Keratinocyte (primary cell): ENCODE results near the gene TPM1. TPM values are rescaled to one million over a fixed set of nuclear protein-coding genes. Genes with fewer than 3 reads are reported as not detected.

Source experiments
- DNase-seq: peaks from one replicate; pipeline ENCODE4 v3.0.0-alpha.2; 2011; ENCODE audit warnings: low read depth, missing footprints, low spot score
- FAIRE-seq: peaks from 2 replicates; lab custom pipeline; 2011; peaks lifted over from hg19 to GRCh38; lab: Jason Lieb, UNC
- H2AFZ ChIP-seq: 2 replicates; pipeline ENCODE4 v1.6.0; 2012; ENCODE audit warnings: low read length, control low read depth, inconsistent platforms; ENCODE audit not compliant: control insufficient read depth
- H3K27ac ChIP-seq: 2 replicates; pipeline ENCODE4 v1.5.1; 2011; ENCODE audit warnings: low read length; ENCODE audit not compliant: control insufficient read depth, insufficient read depth
- H3K27me3 ChIP-seq: 3 replicates; pipeline ENCODE4 v1.6.0; 2011; ENCODE audit warnings: low read length; ENCODE audit not compliant: control insufficient read depth, insufficient read depth; ENCODE audit errors: extremely low read depth
- H3K36me3 ChIP-seq, 2 experiments: 2 replicates in 1 of 2; 3 replicates in 1 of 2; pipeline ENCODE4 v1.5.1; 2011; ENCODE audit warnings: low read length in 2 of 2, mild to moderate bottlenecking in 1 of 2; ENCODE audit not compliant: control insufficient read depth in 2 of 2, insufficient read depth in 2 of 2; ENCODE audit errors: extremely low read depth in 1 of 2
- H3K4me1 ChIP-seq: 3 replicates; pipeline ENCODE4 v1.5.1; 2011; ENCODE audit warnings: low read length; ENCODE audit not compliant: control insufficient read depth, insufficient read depth; ENCODE audit errors: extremely low read depth
- H3K4me2 ChIP-seq: 3 replicates; pipeline ENCODE4 v1.6.0; 2011; ENCODE audit warnings: low read depth, low read length; ENCODE audit not compliant: control insufficient read depth, insufficient read depth; ENCODE audit errors: extremely low read depth
- H3K4me3 ChIP-seq, 3 experiments: fragments of 200-600 bp in 1 of 3; sonication (generic) in 1 of 3; 2 replicates in 2 of 3; 3 replicates in 1 of 3; pipeline ENCODE4 v1.5.1; 2011 to 2016; ENCODE audit warnings: low read length in 3 of 3, mild to moderate bottlenecking in 3 of 3, control low read depth in 2 of 3, inconsistent platforms in 1 of 3, low read depth in 1 of 3, mixed read lengths in 1 of 3, mixed run types in 1 of 3, moderate library complexity in 1 of 3; ENCODE audit not compliant: control insufficient read depth in 2 of 3, insufficient read depth in 2 of 3; ENCODE audit errors: extremely low read depth in 1 of 3
- H3K79me2 ChIP-seq: 2 replicates; pipeline ENCODE4 v1.6.0; 2012; ENCODE audit warnings: low read length; ENCODE audit not compliant: control insufficient read depth, insufficient read depth
- H3K9ac ChIP-seq: 3 replicates; pipeline ENCODE4 v1.6.0; 2011; ENCODE audit warnings: low read length; ENCODE audit not compliant: control insufficient read depth, insufficient read depth; ENCODE audit errors: extremely low read depth
- H3K9me1 ChIP-seq: 3 replicates; pipeline ENCODE4 v1.6.0; 2011; ENCODE audit warnings: low read length; ENCODE audit not compliant: control insufficient read depth, insufficient read depth; ENCODE audit errors: extremely low read depth
- H3K9me3 ChIP-seq: 2 replicates; pipeline ENCODE4 v1.5.1; 2012; ENCODE audit warnings: low read depth, low read length; ENCODE audit not compliant: control insufficient read depth
- H4K20me1 ChIP-seq: 3 replicates; pipeline ENCODE4 v1.6.0; 2011; ENCODE audit warnings: low read length; ENCODE audit not compliant: control insufficient read depth, insufficient read depth; ENCODE audit errors: extremely low read depth
- EZH2 ChIP-seq: IDR thresholded peaks from one replicate; pipeline ENCODE4 v1.6.1; 2012; ENCODE audit warnings: inconsistent platforms, mild to moderate bottlenecking, low read length, moderate library complexity
- dilution Hi-C: fragments of 300-500 bp; cut with MboI; formaldehyde crosslinking; loops from one replicate; pipeline ENCODE4 v1.7.0; 2020; ENCODE audit warnings: low sequenced_read_pairs; ENCODE audit not compliant: extremely low pct_ligation_motif_present
- polyA plus RNA-seq, 5 experiments: library from polyadenylated mRNA; depleted of rRNA in 3 of 5; stranded (reverse) in 3 of 5; stranded (forward) in 1 of 5; unstranded in 1 of 5; fragments of >200 nt; gene quantifications; 1 replicate in 1 of 5; 2 replicates in 3 of 5; 3 replicates in 1 of 5; pipeline versions ENCODE4 v1.2.1 to v1.2.3, GENCODE V29; 2011 to 2012; ENCODE audit warnings: missing spikeins in 2 of 5, low read depth in 1 of 5, low replicate concordance in 1 of 5
- TF ChIP-seq, protein P1 (sequence below), 3 experiments: IDR thresholded peaks in 1 of 3; conservative IDR thresholded peaks in 1 of 3; optimal IDR thresholded peaks in 1 of 3; 2 replicates in 2 of 3; 3 replicates in 1 of 3; pipeline versions ENCODE3 to v1.5.1; 2011; ENCODE audit warnings: low read length in 3 of 3, mild to moderate bottlenecking in 3 of 3, moderate library complexity in 2 of 3, control low read depth in 1 of 3, inconsistent platforms in 1 of 3; ENCODE audit not compliant: insufficient read depth in 2 of 3; ENCODE audit errors: extremely low read depth in 1 of 3

Gene TPM1
- polyA plus RNA-seq, 1 donor (not counting 4 experiments of a cell fraction or from before 2014, with no cell fraction given), result 370 TPM

DNA sequence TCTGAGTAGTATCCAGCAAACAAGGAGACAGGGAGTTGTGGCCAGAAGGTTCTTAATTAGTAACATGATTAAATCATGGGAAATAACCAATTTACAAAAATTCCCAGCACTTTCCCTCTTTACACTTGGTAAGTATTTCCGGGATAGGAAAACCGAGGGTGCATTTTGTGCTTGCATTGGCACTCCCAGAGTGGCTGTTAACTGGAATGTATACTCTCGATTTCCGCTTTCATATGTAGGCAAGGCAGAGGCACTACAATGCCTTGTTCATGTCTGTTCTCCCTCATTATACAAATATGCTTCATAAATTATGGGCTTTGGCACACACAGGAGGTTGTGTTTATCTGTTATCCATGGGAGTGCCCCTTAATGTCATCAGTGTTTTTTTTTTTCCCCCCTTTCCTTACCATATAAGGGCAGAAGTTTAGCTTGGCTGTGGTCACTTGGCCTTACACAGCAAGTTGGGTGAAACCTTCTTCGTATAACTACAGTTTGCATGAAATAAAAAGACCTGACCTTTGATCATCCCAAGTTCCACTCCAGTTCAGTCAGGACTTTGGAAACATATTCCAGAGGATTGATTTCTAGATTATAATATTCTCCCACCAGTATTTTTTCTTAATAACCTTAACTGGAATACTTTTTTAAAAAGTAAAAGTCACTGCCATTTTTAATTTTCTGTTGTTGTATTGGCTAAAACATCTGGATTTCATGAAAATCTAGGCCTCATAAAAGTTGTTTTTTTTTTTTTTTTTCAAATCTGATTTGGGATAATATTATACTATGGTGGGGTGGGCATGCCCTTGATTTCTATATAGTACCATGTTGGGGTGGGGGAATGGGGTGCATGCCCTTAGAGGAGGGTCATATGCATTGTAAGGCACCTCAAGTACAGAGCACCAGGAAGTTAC lies 8.9 kb downstream of the TPM1 start:
- H3K4me3 ChIP-seq, result no peak overlapping the region
- H3K9me1 ChIP-seq, result peaks cover 3% of the 10 kb centered on the region
- H3K9ac ChIP-seq, result no peak overlapping the region
- no peaks in the 10 kb centered on the region for H3K9me3 ChIP-seq
- dilution Hi-C loops, result no loop called here
- no peak overlapping the region for H2AFZ ChIP-seq
- H3K27me3 ChIP-seq, result no peaks in the 10 kb centered on the region
- H3K4me1 ChIP-seq, result peaks cover 36% of the 10 kb centered on the region
- H4K20me1 ChIP-seq, result no peaks in the 10 kb centered on the region
- H3K27ac ChIP-seq, result no peak overlapping the region
- DNase-seq, result no peak
- no peak for FAIRE-seq
- TF ChIP-seq EZH2, result no peak
- TF ChIP-seq, protein P1, sequence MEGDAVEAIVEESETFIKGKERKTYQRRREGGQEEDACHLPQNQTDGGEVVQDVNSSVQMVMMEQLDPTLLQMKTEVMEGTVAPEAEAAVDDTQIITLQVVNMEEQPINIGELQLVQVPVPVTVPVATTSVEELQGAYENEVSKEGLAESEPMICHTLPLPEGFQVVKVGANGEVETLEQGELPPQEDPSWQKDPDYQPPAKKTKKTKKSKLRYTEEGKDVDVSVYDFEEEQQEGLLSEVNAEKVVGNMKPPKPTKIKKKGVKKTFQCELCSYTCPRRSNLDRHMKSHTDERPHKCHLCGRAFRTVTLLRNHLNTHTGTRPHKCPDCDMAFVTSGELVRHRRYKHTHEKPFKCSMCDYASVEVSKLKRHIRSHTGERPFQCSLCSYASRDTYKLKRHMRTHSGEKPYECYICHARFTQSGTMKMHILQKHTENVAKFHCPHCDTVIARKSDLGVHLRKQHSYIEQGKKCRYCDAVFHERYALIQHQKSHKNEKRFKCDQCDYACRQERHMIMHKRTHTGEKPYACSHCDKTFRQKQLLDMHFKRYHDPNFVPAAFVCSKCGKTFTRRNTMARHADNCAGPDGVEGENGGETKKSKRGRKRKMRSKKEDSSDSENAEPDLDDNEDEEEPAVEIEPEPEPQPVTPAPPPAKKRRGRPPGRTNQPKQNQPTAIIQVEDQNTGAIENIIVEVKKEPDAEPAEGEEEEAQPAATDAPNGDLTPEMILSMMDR (optimal IDR thresholded peaks at IDR 0.05 in 1 of 3, IDR thresholded peaks at IDR 0.05 in 1 of 3, conservative IDR thresholded peaks at IDR 0.05 in 1 of 3; ENCODE audit: extremely low read depth in 1 of 3, insufficient read depth in 2 of 3, low read length in 3 of 3), result no peak
- peaks cover 0 to 14% of the 10 kb centered on the region in 2 experiments for H3K36me3 ChIP-seq
- H3K4me2 ChIP-seq, result no peak overlapping the region
- peaks cover 45% of the 10 kb centered on the region for H3K79me2 ChIP-seq

DNA sequence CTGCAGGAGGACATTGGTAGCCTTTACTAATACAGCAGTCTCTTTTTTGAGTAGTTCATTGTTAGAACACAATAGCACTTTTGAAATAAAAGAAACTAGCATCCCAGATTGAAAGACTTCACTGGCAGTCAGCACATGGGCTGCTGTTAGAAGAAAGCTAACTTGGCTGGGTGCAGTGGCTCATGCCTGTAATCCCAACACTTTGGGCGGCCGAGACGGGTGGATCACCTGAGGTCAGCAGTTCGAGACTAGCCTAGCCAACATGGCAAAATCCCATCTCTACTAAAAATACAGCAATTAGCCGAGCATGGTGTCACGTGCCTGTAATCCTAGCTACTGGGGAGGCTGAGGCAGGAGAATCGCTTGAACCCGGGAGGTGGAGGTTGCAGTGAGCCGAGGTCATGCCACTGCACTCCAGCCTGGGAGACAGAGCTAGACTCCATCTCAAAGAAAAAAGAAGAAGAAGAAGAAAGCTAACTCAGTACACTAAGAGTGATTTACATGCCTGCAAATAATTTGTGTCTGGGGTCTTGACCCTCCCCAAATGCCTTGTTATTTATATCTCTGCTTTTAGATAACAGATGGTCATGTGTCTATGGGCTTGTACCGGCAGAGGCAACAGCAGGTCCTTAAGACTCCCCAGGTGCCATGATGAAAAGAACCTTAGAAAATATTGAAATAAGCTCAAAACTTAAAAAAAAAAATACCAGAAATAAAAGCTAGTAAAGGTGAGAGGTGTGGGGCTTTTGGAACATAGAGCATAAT lies 9.7 kb downstream of the TPM1 start:
- no peak overlapping the region for H3K9ac ChIP-seq
- no peak for TF ChIP-seq EZH2
- TF ChIP-seq, protein P1 (optimal IDR thresholded peaks at IDR 0.05 in 1 of 3, IDR thresholded peaks at IDR 0.05 in 1 of 3, conservative IDR thresholded peaks at IDR 0.05 in 1 of 3; ENCODE audit: extremely low read depth in 1 of 3, insufficient read depth in 2 of 3, low read length in 3 of 3), result no peak
- no peak overlapping the region for H2AFZ ChIP-seq
- no peaks in the 10 kb centered on the region for H3K9me3 ChIP-seq
- no peaks in the 10 kb centered on the region for H3K27me3 ChIP-seq
- dilution Hi-C loops, result no loop called here
- H3K9me1 ChIP-seq, result peaks cover 3% of the 10 kb centered on the region
- H3K4me3 ChIP-seq, result no peak overlapping the region
- no peaks in the 10 kb centered on the region for H4K20me1 ChIP-seq
- FAIRE-seq (no peak), DNase-seq (no peak)
- no peak overlapping the region for H3K27ac ChIP-seq
- H3K79me2 ChIP-seq, result peaks cover 45% of the 10 kb centered on the region
- H3K4me2 ChIP-seq, result no peak overlapping the region
- H3K36me3 ChIP-seq, result peaks cover 6 to 21% of the 10 kb centered on the region in 2 experiments
- peaks cover 29% of the 10 kb centered on the region for H3K4me1 ChIP-seq
